IMR-90 (cell line): ENCODE measurements around the gene DNMT1. TPM values are rescaled to one million over a fixed set of nuclear protein-coding genes. Genes with fewer than 3 reads are reported as not detected.

Experiments used
- ATAC-seq: fragments of 200-7000 bp; cut with Tn5 transposase; 2 replicates; pipeline ENCODE4 v1.9.1; 2020; ENCODE audit warnings: low read depth, mild to moderate bottlenecking, moderate library complexity
- BruUV-seq: library from RNA; stranded (reverse); fragments of 400-500 nt; replicated peaks from 2 replicates; lab custom pipeline; 2021; lab: Mats Ljungman, UMichigan
- CTCF ChIA-PET: fragments of 300-600 bp; formaldehyde crosslinking; extraction: SDS; loops from one replicate; lab custom pipeline; 2021; ENCODE audit warnings: antibody characterized with exemption; lab: Yijun Ruan, JAX
- POLR2A ChIA-PET: fragments of 300-600 bp; sonication (Branson Sonifier 250); formaldehyde crosslinking; loops from one replicate; lab custom pipeline; 2022; ENCODE audit warnings: antibody characterized with exemption; ENCODE audit not compliant: unreplicated experiment; lab: Charles Lee
- DNase-seq: peaks from one replicate; pipeline ENCODE4 v3.0.0; 2013
- H2AFZ ChIP-seq: replicated peaks from 2 replicates; pipeline ENCODE3; 2013; ENCODE audit warnings: low read length, mild to moderate bottlenecking; ENCODE audit not compliant: poor library complexity
- H2AK5ac ChIP-seq: 2 replicates; pipeline ENCODE4 v1.6.1; 2013; ENCODE audit warnings: low read depth, low read length, inconsistent platforms
- H2AK9ac ChIP-seq: replicated peaks from 2 replicates; pipeline ENCODE3; 2013; ENCODE audit warnings: mild to moderate bottlenecking, low read depth, low read length, moderate library complexity; ENCODE audit not compliant: poor library complexity
- H2BK120ac ChIP-seq: 2 replicates; pipeline ENCODE4 v1.6.1; 2013; ENCODE audit warnings: low read depth, low read length, inconsistent platforms
- H2BK15ac ChIP-seq: 3 replicates; pipeline ENCODE4 v1.6.1; 2013; ENCODE audit warnings: low read depth, low read length, inconsistent platforms
- H2BK20ac ChIP-seq: 2 replicates; pipeline ENCODE4 v1.6.1; 2013; ENCODE audit warnings: low read depth, mild to moderate bottlenecking, inconsistent platforms, low read length, moderate library complexity
- H2BK5ac ChIP-seq: 2 replicates; pipeline ENCODE4 v1.6.1; 2013; ENCODE audit warnings: mild to moderate bottlenecking, low read depth, low read length, inconsistent platforms; ENCODE audit not compliant: poor library complexity, severe bottlenecking
- H3K14ac ChIP-seq: replicated peaks from 2 replicates; pipeline ENCODE4 v1.6.1; 2013; ENCODE audit warnings: low read depth, low read length, inconsistent platforms
- H3K18ac ChIP-seq: 2 replicates; pipeline ENCODE4 v1.6.1; 2013; ENCODE audit warnings: low read depth, low read length, control low read depth
- H3K23ac ChIP-seq: 2 replicates; pipeline ENCODE4 v1.6.1; 2013; ENCODE audit warnings: low read depth, low read length, inconsistent platforms
- H3K27ac ChIP-seq: 2 replicates; pipeline ENCODE4 v1.5.1; 2013; ENCODE audit warnings: mild to moderate bottlenecking, control low read depth, low read length; ENCODE audit not compliant: insufficient read depth
- H3K27me3 ChIP-seq: 2 replicates; pipeline ENCODE4 v1.6.1; 2013; ENCODE audit warnings: low read length; ENCODE audit not compliant: control insufficient read depth, insufficient read depth
- H3K36me3 ChIP-seq: 2 replicates; pipeline ENCODE4 v1.6.1; 2013; ENCODE audit warnings: low read length, mixed read lengths; ENCODE audit not compliant: control insufficient read depth, insufficient read depth
- H3K4ac ChIP-seq: 2 replicates; pipeline ENCODE4 v1.6.1; 2013; ENCODE audit warnings: low read depth, low read length, inconsistent platforms
- H3K4me1 ChIP-seq: 2 replicates; pipeline ENCODE4 v1.6.1; 2013; ENCODE audit warnings: low read length, mixed read lengths; ENCODE audit not compliant: control insufficient read depth, insufficient read depth
- H3K4me2 ChIP-seq: 2 replicates; pipeline ENCODE4 v1.6.1; 2013; ENCODE audit warnings: low read depth, mild to moderate bottlenecking, control low read depth, low read length, moderate library complexity
- H3K4me3 ChIP-seq: 2 replicates; pipeline ENCODE4 v1.5.1; 2013; ENCODE audit warnings: low read depth, mild to moderate bottlenecking, control low read depth, low read length, moderate library complexity; ENCODE audit not compliant: insufficient read depth
- H3K56ac ChIP-seq: 2 replicates; pipeline ENCODE4 v1.6.1; 2013; ENCODE audit warnings: low read length, inconsistent platforms; ENCODE audit not compliant: insufficient read depth; ENCODE audit errors: extremely low read depth
- H3K79me1 ChIP-seq, 2 experiments: 2 replicates each; pipeline ENCODE4 v1.6.1; 2013; ENCODE audit warnings: low read length in 2 of 2, inconsistent platforms in 1 of 2, low read depth in 1 of 2
- H3K9ac ChIP-seq: 2 replicates; pipeline ENCODE4 v1.6.1; 2013; ENCODE audit warnings: low read depth, low read length, control low read depth
- H3K9me1 ChIP-seq: 2 replicates; pipeline ENCODE4 v1.6.1; 2013; ENCODE audit warnings: low read length, inconsistent platforms; ENCODE audit not compliant: insufficient read depth
- H3K9me3 ChIP-seq: 2 replicates; pipeline ENCODE4 v1.6.1; 2013; ENCODE audit warnings: low read length; ENCODE audit not compliant: control insufficient read depth, insufficient read depth
- H4K20me1 ChIP-seq: 2 replicates; pipeline ENCODE4 v1.6.1; 2013; ENCODE audit warnings: low read length, inconsistent platforms; ENCODE audit not compliant: insufficient read depth
- H4K5ac ChIP-seq: 2 replicates; pipeline ENCODE4 v1.6.1; 2013; ENCODE audit warnings: mild to moderate bottlenecking, low read depth, low read length, control low read depth
- H4K8ac ChIP-seq, 2 experiments: 2 replicates each; pipeline ENCODE4 v1.6.1; 2013; ENCODE audit warnings: low read depth in 2 of 2, low read length in 2 of 2, control low read depth in 1 of 2, inconsistent platforms in 1 of 2
- H4K91ac ChIP-seq: 2 replicates; pipeline ENCODE4 v1.6.1; 2013; ENCODE audit warnings: low read depth, low read length, inconsistent platforms; ENCODE audit not compliant: insufficient read depth
- BHLHE40 ChIP-seq: fragments of 150-350 bp; IDR thresholded peaks from 2 replicates; pipeline ENCODE4 v1.6.1; 2016; ENCODE audit warnings: mild to moderate bottlenecking, low read depth, low read length
- CEBPB ChIP-seq: IDR thresholded peaks from 2 replicates; pipeline ENCODE4 v1.6.1; 2012; ENCODE audit warnings: low read depth, low read length, improper control_type of control experiment
- ELK1 ChIP-seq: fragments of 150-350 bp; IDR thresholded peaks from 2 replicates; pipeline ENCODE4 v1.6.1; 2016; ENCODE audit warnings: low read depth, mild to moderate bottlenecking, low read length, moderate library complexity, borderline replicate concordance
- FOS ChIP-seq: fragments of 150-350 bp; IDR thresholded peaks from 2 replicates; pipeline ENCODE4 v1.6.1; 2016; ENCODE audit warnings: low read depth, low read length
- MAFK ChIP-seq: IDR thresholded peaks from 2 replicates; pipeline ENCODE4 v1.6.1; 2012; ENCODE audit warnings: low read depth, low read length, improper control_type of control experiment
- MAZ ChIP-seq: IDR thresholded peaks from 2 replicates; pipeline ENCODE4 v1.6.1; 2012; ENCODE audit warnings: low read depth, mild to moderate bottlenecking, low read length, improper control_type of control experiment, moderate library complexity, borderline replicate concordance
- NFE2L2 ChIP-seq: fragments of 150-350 bp; IDR thresholded peaks from 2 replicates; pipeline ENCODE4 v1.6.1; 2016; ENCODE audit warnings: low read depth, mild to moderate bottlenecking, low read length
- POLR2A ChIP-seq: IDR thresholded peaks from 2 replicates; pipeline ENCODE4 v1.6.1; 2012; ENCODE audit warnings: mild to moderate bottlenecking, low read depth, low read length
- RCOR1 ChIP-seq: IDR thresholded peaks from 2 replicates; pipeline ENCODE4 v1.6.1; 2012; ENCODE audit warnings: mild to moderate bottlenecking, low read length, improper control_type of control experiment; ENCODE audit not compliant: insufficient replicate concordance
- WGBS, 2 experiments: methylation state at CpG; one replicate each; pipeline versions ENCODE4 v1.1.5 to v1.1.7; 2013; ENCODE audit warnings: missing lambda C conversion rate in 2 of 2; ENCODE audit not compliant: insufficient read length in 1 of 2; ENCODE audit errors: extremely low coverage in 2 of 2; 5-methylcytosine and 5-hydroxymethylcytosine counted together
- dilution Hi-C: fragments of 300-500 bp; cut with HindIII; formaldehyde crosslinking; loops from one replicate; pipeline ENCODE4 v1.14.3; 2018; ENCODE audit warnings: low sequenced_read_pairs; ENCODE audit not compliant: unreplicated experiment
- in situ Hi-C: fragments of 300-500 bp; cut with MboI; formaldehyde crosslinking; loops from 3 replicates; pipeline ENCODE4 v1.14.3; 2019; ENCODE audit warnings: low sequenced_read_pairs, inconsistent platforms, mixed read lengths
- intact Hi-C: fragments of 100-400 bp; cut with micrococcal nuclease; formaldehyde crosslinking; loops from 2 replicates; pipeline ENCODE4 v1.10.0; 2022
- polyA plus RNA-seq, 3 experiments: library from polyadenylated mRNA; depleted of rRNA; stranded (reverse); fragments of >200 nt; gene quantifications; 2 replicates each; pipeline ENCODE4 v1.2.3, GENCODE V29; 2012; ENCODE audit warnings: low replicate concordance in 1 of 3
- total RNA-seq: library from RNA; depleted of rRNA; stranded (reverse); fragments of >200 nt; gene quantifications from 2 replicates; pipeline ENCODE4 v1.2.3, GENCODE V29; 2012

The DNMT1 gene
- total and polyA plus RNA-seq, 2 of the 4 experiments (the other 2 are of a cell fraction): 26.2 to 83.6 TPM

- H2AK5ac ChIP-seq: no peak overlapping the region
- no peak overlapping the region for H2BK5ac ChIP-seq
- H3K9me3 ChIP-seq: no peaks in the 10 kb centered on the region
- no peak overlapping the region for H3K4me3 ChIP-seq
- H3K27ac ChIP-seq: no peak overlapping the region
- no peak overlapping the region for H2BK120ac ChIP-seq
- no CpG with 5 or more reads among the region's 4 CpGs for WGBS, 2 experiments
- TF ChIP-seq CEBPB (no peak), FOS (no peak), ELK1 (no peak), MAZ (no peak), POLR2A (no peak), RCOR1 (no peak), BHLHE40 (no peak), NFE2L2 (no peak), MAFK (no peak)
- no peaks in the 10 kb centered on the region for H3K27me3 ChIP-seq
- peaks cover 11% of the 10 kb centered on the region for H3K9me1 ChIP-seq
- H4K8ac ChIP-seq: no peak overlapping the region
- no peak overlapping the region for H3K18ac ChIP-seq
- no peak overlapping the region for H2AFZ ChIP-seq
- CTCF ChIA-PET: interaction anchor here (1.2 kb wide), 1 partner anchor 9 kb away, joined by 4 read pairs; no protein-coding TSS in a partner anchor
- no peak overlapping the region for H3K9ac ChIP-seq
- no peaks in the 10 kb centered on the region for H3K36me3 ChIP-seq
- no peak for ATAC-seq
- no peak overlapping the region for H2AK9ac ChIP-seq
- H4K20me1 ChIP-seq: peaks cover 8% of the 10 kb centered on the region
- peaks cover 12 to 23% of the 10 kb centered on the region in 2 experiments; a peak in 3 of 4 replicates for H3K79me1 ChIP-seq
- H3K4ac ChIP-seq: no peak overlapping the region
- H3K23ac ChIP-seq: no peak overlapping the region
- BruUV-seq: no TSS peak
- intact Hi-C loops (no loop called here), dilution Hi-C loops (no loop called here), in situ Hi-C loops (no loop called here)
- no peak overlapping the region for H2BK20ac ChIP-seq
- H3K14ac ChIP-seq: no peak overlapping the region
- H2BK15ac ChIP-seq: no peak overlapping the region
- no peak overlapping the region for H3K56ac ChIP-seq
- POLR2A ChIA-PET: no interaction called here
- DNase-seq: no peak
- peaks cover 18% of the 10 kb centered on the region for H3K4me1 ChIP-seq
- no peak overlapping the region for H4K5ac ChIP-seq
- no peak overlapping the region for H4K91ac ChIP-seq
- no peak overlapping the region for H3K4me2 ChIP-seq
These were observed 39.2 kb upstream of the DNMT1 start for GRCh38 chr19:10233946-10234345.
